WTC11 (cell line): ENCODE results near the gene SCG5. TPM values are rescaled to one million over a fixed set of nuclear protein-coding genes. Genes with fewer than 3 reads are reported as not detected.

Experiments used
- ATAC-seq: fragments of 200-7000 bp; cut with Tn5 transposase; 2 replicates; pipeline ENCODE4 v1.10.0; 2021; ENCODE audit warnings: mild to moderate bottlenecking, moderate library complexity
- CTCF ChIA-PET: fragments of 300-600 bp; sonication (Branson Sonifier 250); formaldehyde crosslinking; loops from one replicate; lab custom pipeline; 2021; ENCODE audit warnings: antibody characterized with exemption; lab: Charles Lee
- POLR2A ChIA-PET: fragments of 350-600 bp; sonication (Branson Sonifier 250); formaldehyde crosslinking; loops from one replicate; lab custom pipeline; 2021; ENCODE audit warnings: antibody characterized with exemption; lab: Charles Lee
- DNase-seq: peaks from one replicate; pipeline ENCODE4 v3.0.0; 2021; ENCODE audit warnings: low spot score
- H3K27ac Mint-ChIP-seq: 2 replicates; pipeline ENCODE4 v1.8.0; 2021; ENCODE audit warnings: mixed read lengths
- H3K27me3 Mint-ChIP-seq: 2 replicates; pipeline ENCODE4 v1.8.0; 2021; ENCODE audit warnings: low read depth, mild to moderate bottlenecking, moderate library complexity, mixed read lengths
- H3K36me3 Mint-ChIP-seq: 2 replicates; pipeline ENCODE4 v1.8.0; 2021; ENCODE audit warnings: mixed read lengths
- H3K4me1 Mint-ChIP-seq: 2 replicates; pipeline ENCODE4 v1.8.0; 2022; ENCODE audit warnings: mixed read lengths
- H3K4me3 Mint-ChIP-seq: 2 replicates; pipeline ENCODE4 v1.8.0; 2021; ENCODE audit warnings: mild to moderate bottlenecking, moderate library complexity, mixed read lengths
- H3K9me3 Mint-ChIP-seq: 2 replicates; pipeline ENCODE4 v1.8.0; 2021; ENCODE audit warnings: mixed read lengths
- AFF4 ChIP-seq: sonication (generic); formaldehyde crosslinking; IDR thresholded peaks from 2 replicates; pipeline ENCODE4 v1.8.1; 2023; ENCODE audit warnings: mild to moderate bottlenecking, missing genetic modification reagents, borderline replicate concordance
- ATF2 ChIP-seq: sonication (generic); formaldehyde crosslinking; IDR thresholded peaks from 2 replicates; pipeline ENCODE4 v1.8.1; 2022; ENCODE audit warnings: low read depth, missing genetic modification reagents, borderline replicate concordance
- ETV6 ChIP-seq: sonication (generic); formaldehyde crosslinking; IDR thresholded peaks from 2 replicates; pipeline ENCODE4 v1.8.1; 2022; ENCODE audit warnings: mild to moderate bottlenecking, missing genetic modification reagents
- FOXJ3 ChIP-seq: sonication (generic); formaldehyde crosslinking; IDR thresholded peaks from 2 replicates; pipeline ENCODE4 v1.9.0; 2021; ENCODE audit warnings: missing genetic modification reagents, mild to moderate bottlenecking, borderline replicate concordance
- FOXP1 ChIP-seq: sonication (generic); formaldehyde crosslinking; IDR thresholded peaks from 2 replicates; pipeline ENCODE4 v1.8.0; 2022; ENCODE audit warnings: missing genetic modification reagents, mild to moderate bottlenecking, moderate library complexity, borderline replicate concordance
- NFATC4 ChIP-seq: fragments of 250-450 bp; sonication (Bioruptor Pico); IDR thresholded peaks from 2 replicates; pipeline ENCODE4 v1.9.0; 2021; ENCODE audit warnings: mild to moderate bottlenecking
- PRRX2 ChIP-seq: fragments of 250-450 bp; sonication (Bioruptor Pico); IDR thresholded peaks from 2 replicates; pipeline ENCODE4 v1.8.0; 2021; ENCODE audit warnings: mild to moderate bottlenecking
- SMAD4 ChIP-seq: sonication (generic); formaldehyde crosslinking; IDR thresholded peaks from 2 replicates; pipeline ENCODE4 v1.8.0; 2022; ENCODE audit warnings: mild to moderate bottlenecking, missing genetic modification reagents
- TEAD4 ChIP-seq: sonication (generic); formaldehyde crosslinking; IDR thresholded peaks from 2 replicates; pipeline ENCODE4 v1.8.0; 2022; ENCODE audit warnings: mild to moderate bottlenecking, missing genetic modification reagents
- USF2 ChIP-seq: sonication (generic); formaldehyde crosslinking; IDR thresholded peaks from 2 replicates; pipeline ENCODE4 v1.8.1; 2023; ENCODE audit warnings: mild to moderate bottlenecking, missing genetic modification reagents, moderate library complexity
- ZNF281 ChIP-seq: sonication (generic); formaldehyde crosslinking; IDR thresholded peaks from 2 replicates; pipeline ENCODE4 v1.8.0; 2023; ENCODE audit warnings: mild to moderate bottlenecking, missing genetic modification reagents
- ZNF396 ChIP-seq: fragments of 250-450 bp; sonication (Bioruptor Pico); IDR thresholded peaks from 2 replicates; pipeline ENCODE4 v1.8.0; 2021; ENCODE audit warnings: mild to moderate bottlenecking, moderate library complexity, borderline replicate concordance
- total RNA-seq: library from RNA; stranded (reverse); gene quantifications from 3 replicates; pipeline ENCODE4 v1.2.3, GENCODE V29; 2021
- TF ChIP-seq, protein P1 (sequence below): fragments of 250-450 bp; sonication (Bioruptor Pico); conservative IDR thresholded peaks from 2 replicates; pipeline ENCODE4 v1.9.0; 2021; ENCODE audit warnings: mild to moderate bottlenecking
- TF ChIP-seq, protein P2 (sequence below): sonication (generic); formaldehyde crosslinking; IDR thresholded peaks from 2 replicates; pipeline ENCODE4 v1.8.1; 2023; ENCODE audit warnings: mild to moderate bottlenecking, missing genetic modification reagents
- TF ChIP-seq, protein P3 (sequence below): fragments of 200-600 bp; IDR thresholded peaks from 2 replicates; pipeline ENCODE4 v1.8.0; 2022; ENCODE audit warnings: antibody characterized with exemption
- TF ChIP-seq, protein P4 (sequence below): sonication (generic); formaldehyde crosslinking; IDR thresholded peaks from 2 replicates; pipeline ENCODE4 v1.8.1; 2023; ENCODE audit warnings: mild to moderate bottlenecking, moderate library complexity, missing genetic modification reagents

Gene SCG5
- total RNA-seq, 1 experiment from 2014 or later, result 14.2 TPM

DNA sequence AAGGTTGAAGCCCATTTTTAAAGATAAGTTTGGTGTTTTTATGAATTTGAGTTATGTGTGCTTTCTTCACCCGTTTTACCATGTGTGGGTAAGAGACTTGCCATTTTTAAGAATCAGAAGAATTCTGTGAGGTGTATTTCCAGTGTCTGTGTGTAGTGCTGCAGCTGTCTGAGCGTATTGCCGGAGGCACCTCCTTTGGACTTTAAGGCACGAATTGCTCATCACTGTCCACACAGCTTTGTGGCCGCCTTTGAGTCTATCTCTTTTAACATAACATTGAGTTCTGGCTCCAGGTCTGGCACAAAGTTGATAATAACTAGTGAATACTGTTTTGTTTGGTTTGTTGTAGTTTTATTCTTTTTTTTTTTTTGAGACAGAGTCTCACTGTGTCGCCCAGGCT lies 25.8 kb downstream of the SCG5 start:
- POLR2A ChIA-PET, result no interaction called here
- ATAC-seq (no peak), DNase-seq (no peak)
- H3K36me3 Mint-ChIP-seq, result no peaks in the 10 kb centered on the region
- no peak overlapping the region for H3K4me3 Mint-ChIP-seq
- CTCF ChIA-PET, result no interaction called here
- H3K9me3 Mint-ChIP-seq, result no peaks in the 10 kb centered on the region
- peaks cover 33% of the 10 kb centered on the region for H3K4me1 Mint-ChIP-seq
- no peak overlapping the region for H3K27ac Mint-ChIP-seq
- no peaks in the 10 kb centered on the region for H3K27me3 Mint-ChIP-seq
- TF ChIP-seq NFATC4 (CRISPR knock-in tag), result no peak
- TF ChIP-seq, protein P1, sequence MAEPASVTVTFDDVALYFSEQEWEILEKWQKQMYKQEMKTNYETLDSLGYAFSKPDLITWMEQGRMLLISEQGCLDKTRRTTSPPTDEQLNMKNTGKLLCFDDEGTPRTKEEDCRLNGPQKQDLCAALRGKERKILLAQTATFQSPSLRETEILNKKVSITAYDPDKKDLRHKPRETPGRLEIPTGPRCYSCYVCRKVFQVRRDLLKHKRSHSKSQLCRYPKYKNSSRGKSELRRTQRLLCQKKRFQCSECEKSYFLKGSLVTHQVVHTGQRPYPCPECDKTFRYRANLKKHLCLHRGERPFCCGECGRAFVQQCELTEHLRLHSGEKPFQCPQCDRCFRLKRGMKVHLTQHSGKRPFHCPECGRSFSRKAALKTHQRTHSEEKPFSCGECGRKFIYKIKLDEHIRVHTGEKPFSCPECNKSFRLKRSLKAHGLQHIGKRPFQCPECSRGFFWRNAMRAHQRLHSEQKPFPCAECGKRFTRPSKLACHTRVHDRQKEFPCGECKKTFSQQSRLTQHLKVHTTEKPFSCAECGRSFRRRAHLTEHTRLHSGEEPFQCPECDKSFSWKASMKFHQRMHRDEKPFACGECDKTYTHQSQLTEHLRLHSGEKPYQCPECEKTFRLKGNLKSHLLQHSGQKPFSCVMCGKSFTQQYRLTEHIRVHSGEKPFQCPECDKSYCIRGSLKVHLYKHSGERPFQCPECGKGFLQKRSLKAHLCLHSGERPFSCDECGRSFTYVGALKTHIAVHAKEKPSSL (CRISPR knock-in tag), result no peak
- TF ChIP-seq AFF4 (CRISPR knock-in tag), result no peak
- TF ChIP-seq, protein P2, sequence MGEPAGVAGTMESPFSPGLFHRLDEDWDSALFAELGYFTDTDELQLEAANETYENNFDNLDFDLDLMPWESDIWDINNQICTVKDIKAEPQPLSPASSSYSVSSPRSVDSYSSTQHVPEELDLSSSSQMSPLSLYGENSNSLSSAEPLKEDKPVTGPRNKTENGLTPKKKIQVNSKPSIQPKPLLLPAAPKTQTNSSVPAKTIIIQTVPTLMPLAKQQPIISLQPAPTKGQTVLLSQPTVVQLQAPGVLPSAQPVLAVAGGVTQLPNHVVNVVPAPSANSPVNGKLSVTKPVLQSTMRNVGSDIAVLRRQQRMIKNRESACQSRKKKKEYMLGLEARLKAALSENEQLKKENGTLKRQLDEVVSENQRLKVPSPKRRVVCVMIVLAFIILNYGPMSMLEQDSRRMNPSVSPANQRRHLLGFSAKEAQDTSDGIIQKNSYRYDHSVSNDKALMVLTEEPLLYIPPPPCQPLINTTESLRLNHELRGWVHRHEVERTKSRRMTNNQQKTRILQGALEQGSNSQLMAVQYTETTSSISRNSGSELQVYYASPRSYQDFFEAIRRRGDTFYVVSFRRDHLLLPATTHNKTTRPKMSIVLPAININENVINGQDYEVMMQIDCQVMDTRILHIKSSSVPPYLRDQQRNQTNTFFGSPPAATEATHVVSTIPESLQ (CRISPR knock-in tag), result no peak
- TF ChIP-seq SMAD4, result no peak
- no peak for TF ChIP-seq FOXP1 (CRISPR knock-in tag)
- TF ChIP-seq USF2 (CRISPR knock-in tag), result no peak
- TF ChIP-seq, protein P3, sequence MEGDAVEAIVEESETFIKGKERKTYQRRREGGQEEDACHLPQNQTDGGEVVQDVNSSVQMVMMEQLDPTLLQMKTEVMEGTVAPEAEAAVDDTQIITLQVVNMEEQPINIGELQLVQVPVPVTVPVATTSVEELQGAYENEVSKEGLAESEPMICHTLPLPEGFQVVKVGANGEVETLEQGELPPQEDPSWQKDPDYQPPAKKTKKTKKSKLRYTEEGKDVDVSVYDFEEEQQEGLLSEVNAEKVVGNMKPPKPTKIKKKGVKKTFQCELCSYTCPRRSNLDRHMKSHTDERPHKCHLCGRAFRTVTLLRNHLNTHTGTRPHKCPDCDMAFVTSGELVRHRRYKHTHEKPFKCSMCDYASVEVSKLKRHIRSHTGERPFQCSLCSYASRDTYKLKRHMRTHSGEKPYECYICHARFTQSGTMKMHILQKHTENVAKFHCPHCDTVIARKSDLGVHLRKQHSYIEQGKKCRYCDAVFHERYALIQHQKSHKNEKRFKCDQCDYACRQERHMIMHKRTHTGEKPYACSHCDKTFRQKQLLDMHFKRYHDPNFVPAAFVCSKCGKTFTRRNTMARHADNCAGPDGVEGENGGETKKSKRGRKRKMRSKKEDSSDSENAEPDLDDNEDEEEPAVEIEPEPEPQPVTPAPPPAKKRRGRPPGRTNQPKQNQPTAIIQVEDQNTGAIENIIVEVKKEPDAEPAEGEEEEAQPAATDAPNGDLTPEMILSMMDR, result no peak
- TF ChIP-seq TEAD4 (CRISPR knock-in tag), result no peak
- TF ChIP-seq, protein P4, sequence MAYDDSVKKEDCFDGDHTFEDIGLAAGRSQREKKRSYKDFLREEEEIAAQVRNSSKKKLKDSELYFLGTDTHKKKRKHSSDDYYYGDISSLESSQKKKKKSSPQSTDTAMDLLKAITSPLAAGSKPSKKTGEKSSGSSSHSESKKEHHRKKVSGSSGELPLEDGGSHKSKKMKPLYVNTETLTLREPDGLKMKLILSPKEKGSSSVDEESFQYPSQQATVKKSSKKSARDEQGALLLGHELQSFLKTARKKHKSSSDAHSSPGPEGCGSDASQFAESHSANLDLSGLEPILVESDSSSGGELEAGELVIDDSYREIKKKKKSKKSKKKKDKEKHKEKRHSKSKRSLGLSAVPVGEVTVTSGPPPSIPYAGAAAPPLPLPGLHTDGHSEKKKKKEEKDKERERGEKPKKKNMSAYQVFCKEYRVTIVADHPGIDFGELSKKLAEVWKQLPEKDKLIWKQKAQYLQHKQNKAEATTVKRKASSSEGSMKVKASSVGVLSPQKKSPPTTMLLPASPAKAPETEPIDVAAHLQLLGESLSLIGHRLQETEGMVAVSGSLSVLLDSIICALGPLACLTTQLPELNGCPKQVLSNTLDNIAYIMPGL (CRISPR knock-in tag), result no peak
- TF ChIP-seq ZNF281, result no peak
- no peak for TF ChIP-seq PRRX2 (CRISPR knock-in tag)
- no peak for TF ChIP-seq ATF2 (CRISPR knock-in tag)
- TF ChIP-seq FOXJ3 (CRISPR knock-in tag), result no peak
- TF ChIP-seq ZNF396 (CRISPR knock-in tag), result no peak
- TF ChIP-seq ETV6 (CRISPR knock-in tag), result no peak
